Chondrocyte (in vitro differentiated cells): ENCODE results near the gene IGSF21. TPM values are rescaled to one million over a fixed set of nuclear protein-coding genes. Genes with fewer than 3 reads are reported as not detected.

Experiments
- DNase-seq: peaks from one replicate; pipeline ENCODE4 v3.0.0; 2021; ENCODE audit warnings: mixed read lengths, low spot score
- H3K27ac Mint-ChIP-seq: one replicate; pipeline ENCODE4 v1.8.0; 2021; ENCODE audit warnings: mild to moderate bottlenecking, moderate library complexity, mixed read lengths; ENCODE audit not compliant: unreplicated experiment
- H3K27me3 Mint-ChIP-seq: 2 replicates; pipeline ENCODE4 v1.8.0; 2021; ENCODE audit warnings: low read depth, mixed read lengths
- H3K36me3 Mint-ChIP-seq: 2 replicates; pipeline ENCODE4 v1.8.0; 2021; ENCODE audit warnings: low read depth, mixed read lengths
- H3K4me1 Mint-ChIP-seq: 2 replicates; pipeline ENCODE4 v1.8.0; 2021; ENCODE audit warnings: low read depth, mild to moderate bottlenecking, mixed read lengths
- H3K4me3 Mint-ChIP-seq: one replicate; pipeline ENCODE4 v1.8.0; 2021; ENCODE audit warnings: mild to moderate bottlenecking, moderate library complexity, mixed read lengths; ENCODE audit not compliant: unreplicated experiment
- H3K9me3 Mint-ChIP-seq: 2 replicates; pipeline ENCODE4 v1.8.0; 2021; ENCODE audit warnings: low read depth, mixed read lengths
- total RNA-seq: library from RNA; stranded (reverse); gene quantifications from 3 replicates; pipeline ENCODE4 v1.2.1, GENCODE V29; 2021
- TF ChIP-seq, protein P1 (sequence below): fragments of 200-600 bp; sonication (generic); IDR thresholded peaks from 2 replicates; pipeline ENCODE4 v1.5.0; 2021; ENCODE audit warnings: antibody characterized with exemption, mild to moderate bottlenecking, moderate library complexity

Gene IGSF21
- total RNA-seq, 1 donor from 2014 or later = not detected

DNA sequence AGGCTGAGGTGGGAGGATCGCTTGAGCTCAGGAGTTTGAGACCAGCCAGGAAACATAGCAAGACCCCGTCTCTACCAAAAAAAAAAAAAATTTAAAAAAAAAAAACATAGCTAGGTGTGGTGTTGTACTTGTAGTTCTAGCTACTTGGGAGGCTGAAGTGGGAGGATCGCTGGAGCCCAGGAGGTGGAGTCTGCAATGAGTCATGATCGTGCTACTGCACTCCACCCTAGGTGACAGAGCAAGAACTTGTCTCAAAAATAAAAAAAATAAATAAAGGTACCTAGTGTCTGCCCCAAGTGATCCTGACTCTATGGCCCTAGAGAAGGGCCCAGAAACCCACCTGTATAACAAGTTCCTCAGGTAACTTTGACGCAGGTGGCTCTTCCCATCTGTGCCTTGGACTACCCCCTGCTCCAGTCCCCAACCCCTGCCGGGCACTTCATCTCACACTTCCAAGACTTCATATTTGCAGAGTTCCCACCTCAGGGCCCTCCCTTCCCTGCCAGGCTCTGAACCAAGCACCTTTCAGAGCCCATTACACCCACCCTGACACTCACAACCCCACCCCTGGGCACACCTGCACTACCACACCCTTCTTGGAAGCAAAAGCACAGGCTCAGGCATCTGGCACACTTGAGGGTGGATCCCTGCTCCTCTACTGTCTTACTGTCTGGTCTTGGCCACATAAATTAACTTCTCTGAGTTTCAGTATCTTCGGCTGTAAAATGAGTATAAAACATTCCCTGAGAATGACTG is 292.9 kb downstream of the IGSF21 start:
- DNase-seq = no peak
- no peaks in the 10 kb centered on the region for H3K9me3 Mint-ChIP-seq
- no peaks in the 10 kb centered on the region for H3K36me3 Mint-ChIP-seq
- H3K4me3 Mint-ChIP-seq = no peak overlapping the region
- TF ChIP-seq, protein P1, sequence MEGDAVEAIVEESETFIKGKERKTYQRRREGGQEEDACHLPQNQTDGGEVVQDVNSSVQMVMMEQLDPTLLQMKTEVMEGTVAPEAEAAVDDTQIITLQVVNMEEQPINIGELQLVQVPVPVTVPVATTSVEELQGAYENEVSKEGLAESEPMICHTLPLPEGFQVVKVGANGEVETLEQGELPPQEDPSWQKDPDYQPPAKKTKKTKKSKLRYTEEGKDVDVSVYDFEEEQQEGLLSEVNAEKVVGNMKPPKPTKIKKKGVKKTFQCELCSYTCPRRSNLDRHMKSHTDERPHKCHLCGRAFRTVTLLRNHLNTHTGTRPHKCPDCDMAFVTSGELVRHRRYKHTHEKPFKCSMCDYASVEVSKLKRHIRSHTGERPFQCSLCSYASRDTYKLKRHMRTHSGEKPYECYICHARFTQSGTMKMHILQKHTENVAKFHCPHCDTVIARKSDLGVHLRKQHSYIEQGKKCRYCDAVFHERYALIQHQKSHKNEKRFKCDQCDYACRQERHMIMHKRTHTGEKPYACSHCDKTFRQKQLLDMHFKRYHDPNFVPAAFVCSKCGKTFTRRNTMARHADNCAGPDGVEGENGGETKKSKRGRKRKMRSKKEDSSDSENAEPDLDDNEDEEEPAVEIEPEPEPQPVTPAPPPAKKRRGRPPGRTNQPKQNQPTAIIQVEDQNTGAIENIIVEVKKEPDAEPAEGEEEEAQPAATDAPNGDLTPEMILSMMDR = no peak
- no peak overlapping the region for H3K27ac Mint-ChIP-seq
- peaks cover 2% of the 10 kb centered on the region for H3K27me3 Mint-ChIP-seq
- no peaks in the 10 kb centered on the region for H3K4me1 Mint-ChIP-seq

DNA sequence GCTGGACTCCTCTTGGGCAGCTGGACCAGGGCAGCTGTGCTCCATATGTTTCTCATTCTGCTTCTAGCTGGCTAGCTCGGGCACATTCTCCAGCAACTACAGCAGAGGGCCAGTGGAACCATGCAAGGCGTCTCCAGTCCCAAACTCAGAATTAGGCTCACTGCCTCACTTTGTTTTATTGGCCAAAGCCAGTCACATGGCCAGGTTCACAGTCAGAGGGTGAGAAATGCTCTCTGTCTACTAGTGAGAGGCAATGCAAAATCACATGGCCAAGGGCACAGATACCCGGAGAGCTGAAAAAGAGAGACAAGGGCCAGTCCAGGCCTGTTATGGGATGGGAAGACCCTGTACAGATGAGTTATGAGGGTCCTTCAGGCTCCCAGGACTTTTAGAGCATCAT is 294.3 kb downstream of the IGSF21 start:
- peaks cover 4% of the 10 kb centered on the region for H3K27me3 Mint-ChIP-seq

DNA sequence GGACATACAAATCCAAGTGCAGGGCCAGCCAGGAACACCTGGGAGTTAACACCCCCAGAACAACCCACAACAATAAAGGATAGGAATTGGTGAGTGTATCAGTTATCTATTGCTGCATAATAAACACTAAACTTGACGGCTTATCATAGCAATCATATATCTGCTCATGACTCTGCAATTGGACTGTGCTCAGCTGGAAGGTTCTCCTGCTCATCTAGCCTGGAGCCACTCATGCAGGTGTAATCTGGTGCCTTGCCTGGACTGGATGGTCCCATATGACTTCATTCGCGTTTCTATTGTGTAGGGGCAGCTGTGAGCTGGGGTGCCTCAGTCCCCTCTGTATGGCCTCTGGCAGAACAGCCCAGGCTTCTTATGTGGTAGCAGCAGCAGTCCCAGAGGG is 296.9 kb downstream of the IGSF21 start:
- Mint-ChIP-seq H3K4me1 (no peaks in the 10 kb centered on the region), H3K36me3 (no peaks in the 10 kb centered on the region), H3K4me3 (no peak overlapping the region), H3K27me3 (peaks cover 4% of the 10 kb centered on the region), H3K9me3 (no peaks in the 10 kb centered on the region), H3K27ac (no peak overlapping the region)
- no peak for DNase-seq
- TF ChIP-seq, protein P1 = no peak

More for the DNA sequence above, 294.3 kb downstream of the IGSF21 start:
- Mint-ChIP-seq H3K4me1 (no peaks in the 10 kb centered on the region), H3K9me3 (no peaks in the 10 kb centered on the region), H3K4me3 (no peak overlapping the region), H3K36me3 (no peaks in the 10 kb centered on the region), H3K27ac (no peak overlapping the region)
- DNase-seq = no peak
- TF ChIP-seq, protein P1 = no peak

DNA sequence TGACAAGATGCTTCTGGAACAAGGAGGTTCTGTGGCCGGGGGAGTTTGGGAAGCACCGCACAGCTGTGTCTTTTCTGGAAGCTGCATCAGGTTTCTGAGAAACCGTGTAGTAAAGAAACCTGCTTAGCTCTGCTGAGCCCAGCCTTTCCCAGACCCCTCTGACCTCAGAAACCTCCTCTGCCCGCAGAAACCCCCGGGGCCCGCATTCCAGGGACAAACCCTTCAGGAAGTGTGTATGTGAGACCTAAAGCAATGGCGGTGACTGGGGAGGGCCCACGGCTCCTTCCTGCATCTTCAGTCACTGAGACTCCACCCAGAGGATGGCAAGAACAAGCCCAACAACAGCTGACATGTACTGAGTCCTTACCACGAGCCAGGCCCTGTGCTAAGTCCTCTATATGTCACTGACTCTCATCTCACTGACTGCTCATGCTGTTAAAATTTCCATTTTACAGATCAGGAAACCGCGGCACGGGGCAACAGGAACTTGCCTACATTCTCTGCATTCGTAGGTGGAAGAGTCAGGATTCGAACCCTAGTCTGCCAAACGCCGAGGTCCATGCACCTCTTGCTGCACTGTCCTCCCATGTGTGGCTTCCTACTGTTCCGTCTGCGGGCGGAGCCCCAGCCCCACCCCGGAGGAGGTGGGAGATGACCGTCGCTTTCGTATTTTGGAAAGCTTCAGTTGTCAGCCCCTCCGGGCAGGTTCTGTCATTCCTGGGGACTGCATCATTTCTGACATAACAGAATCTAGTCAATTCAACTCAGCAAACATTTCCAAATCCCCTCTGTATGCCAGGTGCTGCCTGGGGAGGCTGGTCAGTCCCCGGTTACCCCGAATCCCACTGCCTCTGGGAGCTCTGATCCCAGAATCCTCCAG is 299.8 kb downstream of the IGSF21 start:
- Mint-ChIP-seq H3K27me3 (peaks cover 2% of the 10 kb centered on the region), H3K27ac (no peak overlapping the region), H3K4me3 (no peak overlapping the region), H3K4me1 (no peaks in the 10 kb centered on the region), H3K36me3 (no peaks in the 10 kb centered on the region), H3K9me3 (peaks cover 12% of the 10 kb centered on the region)
- DNase-seq = no peak
- TF ChIP-seq, protein P1 = no peak

GRCh38 chr1:18408656-18409370 is 301.2 kb downstream of the IGSF21 start:
- DNase-seq = no peak
- H3K36me3 Mint-ChIP-seq = no peaks in the 10 kb centered on the region
- H3K27ac Mint-ChIP-seq = no peak overlapping the region
- no peaks in the 10 kb centered on the region for H3K4me1 Mint-ChIP-seq
- TF ChIP-seq, protein P1 = no peak
- no peak overlapping the region for H3K4me3 Mint-ChIP-seq
- peaks cover 2% of the 10 kb centered on the region for H3K27me3 Mint-ChIP-seq
- peaks cover 19% of the 10 kb centered on the region for H3K9me3 Mint-ChIP-seq
